Neural progenitor cell (in vitro differentiated cells): ENCODE measurements around the gene ZNF423. TPM values are rescaled to one million over a fixed set of nuclear protein-coding genes. Genes with fewer than 3 reads are reported as not detected.

Experiments
- DNase-seq: peaks from one replicate; pipeline ENCODE4 v3.0.0-alpha.2; 2016; ENCODE audit warnings: low spot score
- H2AFZ ChIP-seq: fragments of 200-600 bp; sonication (generic); replicated peaks from 2 replicates; pipeline ENCODE4 v1.6.1; 2016; ENCODE audit warnings: antibody characterized with exemption
- H3F3A ChIP-seq: fragments of 200-600 bp; sonication (generic); 2 replicates; pipeline ENCODE4 v1.6.1; 2016; ENCODE audit warnings: antibody characterized with exemption, low read depth
- H3K27ac ChIP-seq: fragments of 200-600 bp; sonication (generic); 2 replicates; pipeline ENCODE4 v1.5.1; 2016; ENCODE audit warnings: mild to moderate bottlenecking
- H3K27me3 ChIP-seq: fragments of 200-600 bp; sonication (generic); 2 replicates; pipeline ENCODE4 v1.6.1; 2016; ENCODE audit warnings: mild to moderate bottlenecking, moderate library complexity
- H3K36me3 ChIP-seq: fragments of 200-600 bp; sonication (generic); 2 replicates; pipeline ENCODE4 v1.5.1; 2016
- H3K4me1 ChIP-seq: fragments of 200-600 bp; sonication (generic); 2 replicates; pipeline ENCODE4 v1.6.1; 2016; ENCODE audit warnings: mixed run types
- H3K4me2 ChIP-seq: fragments of 200-600 bp; sonication (generic); 2 replicates; pipeline ENCODE4 v1.6.1; 2016
- H3K4me3 ChIP-seq: fragments of 200-600 bp; sonication (generic); 2 replicates; pipeline ENCODE4 v1.5.1; 2016
- H3K79me2 ChIP-seq: fragments of 200-600 bp; sonication (generic); 2 replicates; pipeline ENCODE4 v1.6.1; 2016; ENCODE audit warnings: low read depth
- H3K9ac ChIP-seq: fragments of 200-600 bp; sonication (generic); 2 replicates; pipeline ENCODE4 v1.6.1; 2016
- H3K9me3 ChIP-seq: fragments of 200-600 bp; sonication (generic); 2 replicates; pipeline ENCODE4 v1.5.1; 2016; ENCODE audit warnings: low read depth
- H4K20me1 ChIP-seq: fragments of 200-600 bp; sonication (generic); 2 replicates; pipeline ENCODE4 v1.6.1; 2016; ENCODE audit warnings: low read depth
- H3K27ac Mint-ChIP-seq: 3 replicates; pipeline ENCODE4 v1.8.0; 2021; ENCODE audit warnings: mixed read lengths
- H3K27me3 Mint-ChIP-seq: 2 replicates; pipeline ENCODE4 v1.8.0; 2022; ENCODE audit warnings: low read depth, mild to moderate bottlenecking, inconsistent platforms, moderate library complexity, mixed read lengths; ENCODE audit not compliant: insufficient read depth
- H3K36me3 Mint-ChIP-seq: 3 replicates; pipeline ENCODE4 v1.8.0; 2021; ENCODE audit warnings: mixed read lengths
- H3K4me1 Mint-ChIP-seq: 3 replicates; pipeline ENCODE4 v1.8.0; 2021; ENCODE audit warnings: mixed read lengths
- H3K4me3 Mint-ChIP-seq: 3 replicates; pipeline ENCODE4 v1.8.0; 2021; ENCODE audit warnings: mild to moderate bottlenecking, moderate library complexity, mixed read lengths
- H3K9me3 Mint-ChIP-seq: 3 replicates; pipeline ENCODE4 v1.8.0; 2020; ENCODE audit warnings: mixed read lengths
- CTCF ChIP-seq: fragments of 200-600 bp; sonication (generic); IDR thresholded peaks from 2 replicates; pipeline ENCODE4 v1.5.1; 2017; ENCODE audit warnings: antibody characterized with exemption, mild to moderate bottlenecking
- EZH2 ChIP-seq: fragments of 200-600 bp; sonication (generic); IDR thresholded peaks from 2 replicates; pipeline ENCODE4 v1.6.1; 2017; ENCODE audit warnings: antibody characterized with exemption, mild to moderate bottlenecking, moderate library complexity
- EZH2phosphoT487 ChIP-seq: fragments of 200-600 bp; sonication (generic); IDR thresholded peaks from 2 replicates; pipeline ENCODE4 v1.6.1; 2017; ENCODE audit warnings: antibody characterized with exemption
- total RNA-seq: library from RNA; depleted of rRNA; stranded (reverse); fragments of >200 nt; gene quantifications from 2 replicates; pipeline ENCODE4 v1.2.3, GENCODE V29; 2015; ENCODE audit warnings: low replicate concordance

Gene ZNF423
- total RNA-seq, 1 donor from 2014 or later, result 21.9 TPM

- Mint-ChIP-seq H3K27ac (no peak overlapping the region), H3K4me1 (peaks cover 10% of the 10 kb centered on the region), H3K9me3 (no peaks in the 10 kb centered on the region), H3K36me3 (peaks cover 22% of the 10 kb centered on the region), H3K27me3 (peaks cover 7% of the 10 kb centered on the region), H3K4me3 (no peak overlapping the region)
- no peaks in the 10 kb centered on the region for H3K4me1 ChIP-seq
- H3K27me3 ChIP-seq, result no peaks in the 10 kb centered on the region
- TF ChIP-seq EZH2, result no peak
- no peak for TF ChIP-seq CTCF
- TF ChIP-seq EZH2phosphoT487, result no peak
- no peak overlapping the region for H3K4me2 ChIP-seq
- no peaks in the 10 kb centered on the region for H3K9me3 ChIP-seq
- peaks cover 25% of the 10 kb centered on the region for H4K20me1 ChIP-seq
- no peak overlapping the region for H3K27ac ChIP-seq
- no peak overlapping the region for H3K9ac ChIP-seq
- no peaks in the 10 kb centered on the region for H3F3A ChIP-seq
- no peak overlapping the region for H3K4me3 ChIP-seq
- DNase-seq, result no peak
- no peak overlapping the region for H2AFZ ChIP-seq
- no peaks in the 10 kb centered on the region for H3K36me3 ChIP-seq
- H3K79me2 ChIP-seq, result no peaks in the 10 kb centered on the region
These were observed 340.1 kb downstream of the ZNF423 start for GRCh38 chr16:49515861-49516260.

GRCh38 chr16:49515016-49515565 is 340.8 kb downstream of the ZNF423 start:
- Histone ChIP-seq H3K4me2 (no peak overlapping the region), H3K4me3 (no peak overlapping the region), H3F3A (no peaks in the 10 kb centered on the region), H3K4me1 (no peaks in the 10 kb centered on the region), H3K79me2 (no peaks in the 10 kb centered on the region), H2AFZ (no peak overlapping the region), H3K36me3 (no peaks in the 10 kb centered on the region), H3K9me3 (no peaks in the 10 kb centered on the region), H3K27me3 (no peaks in the 10 kb centered on the region), H3K27ac (no peak overlapping the region), H4K20me1 (peaks cover 25% of the 10 kb centered on the region), H3K9ac (no peak overlapping the region)
- no peak overlapping the region for H3K27ac Mint-ChIP-seq
- H3K4me1 Mint-ChIP-seq, result peaks cover 10% of the 10 kb centered on the region
- H3K9me3 Mint-ChIP-seq, result no peaks in the 10 kb centered on the region
- peaks cover 19% of the 10 kb centered on the region for H3K36me3 Mint-ChIP-seq
- no peak for DNase-seq
- no peak for TF ChIP-seq EZH2phosphoT487
- no peak for TF ChIP-seq EZH2
- no peak for TF ChIP-seq CTCF
- no peak overlapping the region for H3K4me3 Mint-ChIP-seq
- peaks cover 7% of the 10 kb centered on the region for H3K27me3 Mint-ChIP-seq

GRCh38 chr16:49514073-49514980 is 341.6 kb downstream of the ZNF423 start:
- peaks cover 6% of the 10 kb centered on the region for H3K27me3 Mint-ChIP-seq
- H3K27me3 ChIP-seq, result no peaks in the 10 kb centered on the region
- peak overlapping the region; percentile 6 for H3K27ac Mint-ChIP-seq
- H3K4me2 ChIP-seq, result no peak overlapping the region
- no peaks in the 10 kb centered on the region for H3F3A ChIP-seq
- no peaks in the 10 kb centered on the region for H3K36me3 ChIP-seq
- TF ChIP-seq EZH2phosphoT487, result no peak
- no peak for TF ChIP-seq EZH2
- no peak for TF ChIP-seq CTCF
- H3K27ac ChIP-seq, result no peak overlapping the region
- H3K4me1 Mint-ChIP-seq, result peaks cover 10% of the 10 kb centered on the region
- H3K36me3 Mint-ChIP-seq, result peaks cover 13% of the 10 kb centered on the region
- H3K4me1 ChIP-seq, result no peaks in the 10 kb centered on the region
- peaks cover 25% of the 10 kb centered on the region for H4K20me1 ChIP-seq
- no peak overlapping the region for H2AFZ ChIP-seq
- no peak overlapping the region for H3K4me3 Mint-ChIP-seq
- no peak overlapping the region for H3K9ac ChIP-seq
- DNase-seq, result peak; percentile 58
- no peaks in the 10 kb centered on the region for H3K9me3 ChIP-seq
- no peak overlapping the region for H3K4me3 ChIP-seq
- no peaks in the 10 kb centered on the region for H3K79me2 ChIP-seq
- H3K9me3 Mint-ChIP-seq, result no peaks in the 10 kb centered on the region
